GM12892 (cell line): ENCODE data around the gene HTRA2.
A peak's percentile ranks its signal among the peaks of the same experiment; 100 is the strongest.

Experiments
- DNase-seq: peaks from one replicate; pipeline ENCODE4 v3.0.0; 2011; ENCODE audit not compliant: insufficient read length
- FAIRE-seq: peaks from 2 replicates; lab custom pipeline; 2011; peaks lifted over from hg19 to GRCh38; lab: Jason Lieb, UNC
- POLR2A ChIP-seq: IDR thresholded peaks from 2 replicates; pipeline ENCODE4 v1.6.1; 2011; ENCODE audit warnings: low read depth, low read length, control low read depth
- POLR2AphosphoS5 ChIP-seq: IDR thresholded peaks from 2 replicates; pipeline ENCODE4 v1.6.1; 2011; ENCODE audit warnings: low read depth, low read length, control low read depth
- TAF1 ChIP-seq: IDR thresholded peaks from 2 replicates; pipeline ENCODE4 v1.6.1; 2011; ENCODE audit warnings: low read depth, mild to moderate bottlenecking, control low read depth, low read length, borderline replicate concordance

HTRA2 gene

GRCh38 chr2:74576211-74576862 is 46.6 kb downstream of the HTRA2 start:
- TF ChIP-seq POLR2A (no peak), TAF1 (no peak), POLR2AphosphoS5 (no peak)
- FAIRE-seq, result peak; percentile 56
- no peak for DNase-seq

GRCh38 chr2:74576863-74577229 is 47.1 kb downstream of the HTRA2 start:
- TF ChIP-seq POLR2AphosphoS5 (no peak), TAF1 (no peak), POLR2A (no peak)
- DNase-seq (no peak), FAIRE-seq (no peak)

- no peak for TF ChIP-seq POLR2AphosphoS5
- no peak for TF ChIP-seq POLR2A
- TF ChIP-seq TAF1, result no peak
- DNase-seq, result no peak
- FAIRE-seq, result peak; percentile 67
Observed at GRCh38 chr2:74577448-74577847, 47.7 kb downstream of the HTRA2 start.

GRCh38 chr2:74578408-74578807 is 48.7 kb downstream of the HTRA2 start:
- no peak for TF ChIP-seq POLR2A
- no peak for TF ChIP-seq POLR2AphosphoS5
- no peak for TF ChIP-seq TAF1
- DNase-seq (no peak), FAIRE-seq (peak; percentile 48)

GRCh38 chr2:74581463-74581862 is 51.7 kb downstream of the HTRA2 start:
- FAIRE-seq, result no peak

GRCh38 chr2:74582184-74582583 is 52.5 kb downstream of the HTRA2 start:
- FAIRE-seq, result no peak
- no peak for DNase-seq
- TF ChIP-seq POLR2A (no peak), POLR2AphosphoS5 (no peak), TAF1 (no peak)

More at GRCh38 chr2:74581463-74581862, 51.7 kb downstream of the HTRA2 start:
- TF ChIP-seq POLR2A (no peak), TAF1 (no peak), POLR2AphosphoS5 (no peak)
- no peak for DNase-seq
